GM06990 (cell line): Measurements from ENCODE around the gene NR2F2.

Source experiments
- DNase-seq: peaks from one replicate; pipeline ENCODE4 v3.0.0-alpha.2; 2011; ENCODE audit not compliant: insufficient read length; ENCODE audit errors: extremely low read depth
- H3K27me3 ChIP-seq: replicated peaks from 2 replicates; pipeline ENCODE4 v1.6.0; 2011; ENCODE audit warnings: low read length; ENCODE audit not compliant: control insufficient read depth, insufficient read depth
- H3K36me3 ChIP-seq: 2 replicates; pipeline ENCODE4 v1.5.1; 2011; ENCODE audit warnings: low read length; ENCODE audit not compliant: control insufficient read depth, insufficient read depth
- H3K4me3 ChIP-seq: replicated peaks from 2 replicates; pipeline ENCODE4 v1.5.1; 2011; ENCODE audit warnings: low read depth, mild to moderate bottlenecking, control low read depth, low read length
- TF ChIP-seq, protein P1 (sequence below): IDR thresholded peaks from 2 replicates; pipeline ENCODE4 v1.5.1; 2011; ENCODE audit warnings: low read length, control low read depth, mild to moderate bottlenecking, inconsistent platforms; ENCODE audit not compliant: insufficient read depth, poor library complexity, severe bottlenecking

The NR2F2 gene

DNA sequence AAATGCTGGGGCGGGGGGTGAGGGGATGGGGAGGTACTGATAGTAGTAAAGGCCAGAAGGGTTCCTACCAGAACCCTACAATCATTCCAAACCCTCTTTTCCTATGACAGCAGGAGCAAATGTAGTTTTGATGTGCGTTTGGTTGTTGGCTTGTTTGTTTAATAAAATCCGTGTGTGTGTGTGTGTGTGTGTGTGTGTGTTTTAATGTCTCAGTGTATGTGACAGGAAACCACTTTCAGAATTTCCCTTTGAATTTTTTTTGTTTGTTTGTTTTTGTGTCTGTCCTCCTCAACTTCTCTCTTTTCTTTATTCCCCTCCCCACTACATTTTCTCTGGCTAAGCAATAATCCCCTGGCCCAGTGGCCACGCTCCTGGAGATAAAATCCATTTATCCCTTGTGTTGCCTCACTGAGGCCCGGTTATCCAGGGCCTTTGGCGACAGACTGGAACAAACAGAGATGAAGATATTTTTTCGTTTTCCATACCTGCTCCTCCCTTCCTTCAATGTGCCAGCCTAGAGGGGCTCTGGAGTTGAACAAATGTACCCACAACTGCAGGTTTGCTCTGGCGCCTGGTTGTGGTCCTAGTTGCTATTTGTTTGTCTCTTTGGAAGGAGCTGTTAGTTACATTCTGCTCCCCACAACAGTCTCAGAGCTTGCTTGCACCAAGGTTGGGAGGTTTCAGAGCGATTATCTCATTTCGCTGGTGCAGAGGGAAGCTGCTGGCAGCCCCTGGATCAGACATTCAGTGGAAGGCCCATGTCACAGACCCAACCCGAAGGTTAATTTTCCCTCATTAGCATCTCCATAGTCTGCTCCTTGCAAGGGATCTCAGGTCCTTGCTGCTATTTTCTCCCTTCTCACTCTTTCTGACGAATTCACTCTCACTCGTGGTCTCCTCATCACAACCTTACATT lies 17.9 kb downstream of the NR2F2 start:
- TF ChIP-seq, protein P1, sequence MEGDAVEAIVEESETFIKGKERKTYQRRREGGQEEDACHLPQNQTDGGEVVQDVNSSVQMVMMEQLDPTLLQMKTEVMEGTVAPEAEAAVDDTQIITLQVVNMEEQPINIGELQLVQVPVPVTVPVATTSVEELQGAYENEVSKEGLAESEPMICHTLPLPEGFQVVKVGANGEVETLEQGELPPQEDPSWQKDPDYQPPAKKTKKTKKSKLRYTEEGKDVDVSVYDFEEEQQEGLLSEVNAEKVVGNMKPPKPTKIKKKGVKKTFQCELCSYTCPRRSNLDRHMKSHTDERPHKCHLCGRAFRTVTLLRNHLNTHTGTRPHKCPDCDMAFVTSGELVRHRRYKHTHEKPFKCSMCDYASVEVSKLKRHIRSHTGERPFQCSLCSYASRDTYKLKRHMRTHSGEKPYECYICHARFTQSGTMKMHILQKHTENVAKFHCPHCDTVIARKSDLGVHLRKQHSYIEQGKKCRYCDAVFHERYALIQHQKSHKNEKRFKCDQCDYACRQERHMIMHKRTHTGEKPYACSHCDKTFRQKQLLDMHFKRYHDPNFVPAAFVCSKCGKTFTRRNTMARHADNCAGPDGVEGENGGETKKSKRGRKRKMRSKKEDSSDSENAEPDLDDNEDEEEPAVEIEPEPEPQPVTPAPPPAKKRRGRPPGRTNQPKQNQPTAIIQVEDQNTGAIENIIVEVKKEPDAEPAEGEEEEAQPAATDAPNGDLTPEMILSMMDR = no peak
- DNase-seq = no peak
- Histone ChIP-seq H3K27me3 (no peaks in the 10 kb centered on the region; the same call in 1 of the 2 replicates), H3K36me3 (no peaks in the 10 kb centered on the region), H3K4me3 (no peak overlapping the region)

DNA sequence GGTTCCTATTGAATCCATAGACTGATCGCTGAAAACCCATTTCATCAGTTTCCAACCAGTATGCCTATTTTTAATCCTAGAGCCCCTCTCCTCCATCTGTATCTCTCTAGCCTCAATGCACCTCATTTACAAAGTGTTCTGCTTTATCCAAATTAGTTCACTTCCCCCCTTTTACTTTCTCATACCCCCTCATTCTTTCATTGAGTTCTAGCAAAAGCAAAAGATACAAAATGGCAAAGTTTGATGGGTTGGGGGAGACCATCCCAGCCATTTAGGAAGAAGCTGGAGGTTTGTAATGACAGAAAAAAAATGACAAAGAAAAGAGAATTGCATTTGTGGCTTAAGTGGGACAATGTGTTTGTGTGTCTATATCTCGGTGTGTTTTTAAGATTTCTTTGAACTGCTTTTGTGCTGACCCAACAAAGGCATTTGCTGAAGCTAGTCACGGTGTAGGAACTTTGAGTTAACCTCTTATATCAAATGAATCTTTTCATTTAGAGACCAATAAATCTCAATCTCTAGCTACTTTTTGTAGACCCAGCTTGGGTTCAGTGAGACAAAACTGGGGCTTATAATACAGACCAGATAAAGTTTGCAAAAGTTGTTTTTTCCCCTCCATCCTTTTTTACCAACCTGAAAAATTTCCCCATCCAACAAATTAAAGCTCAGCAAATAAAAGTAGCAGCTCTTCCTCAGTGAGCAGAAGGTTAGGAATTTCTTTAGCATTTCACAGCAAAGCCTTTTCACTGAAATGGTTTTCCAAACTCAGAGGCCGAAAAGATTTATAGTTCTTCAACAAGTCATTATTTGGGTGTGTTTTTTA lies 18.7 kb downstream of the NR2F2 start:
- Histone ChIP-seq H3K27me3 (no peaks in the 10 kb centered on the region), H3K36me3 (no peaks in the 10 kb centered on the region), H3K4me3 (no peak overlapping the region)
- TF ChIP-seq, protein P1 = no peak
- DNase-seq = no peak

DNA sequence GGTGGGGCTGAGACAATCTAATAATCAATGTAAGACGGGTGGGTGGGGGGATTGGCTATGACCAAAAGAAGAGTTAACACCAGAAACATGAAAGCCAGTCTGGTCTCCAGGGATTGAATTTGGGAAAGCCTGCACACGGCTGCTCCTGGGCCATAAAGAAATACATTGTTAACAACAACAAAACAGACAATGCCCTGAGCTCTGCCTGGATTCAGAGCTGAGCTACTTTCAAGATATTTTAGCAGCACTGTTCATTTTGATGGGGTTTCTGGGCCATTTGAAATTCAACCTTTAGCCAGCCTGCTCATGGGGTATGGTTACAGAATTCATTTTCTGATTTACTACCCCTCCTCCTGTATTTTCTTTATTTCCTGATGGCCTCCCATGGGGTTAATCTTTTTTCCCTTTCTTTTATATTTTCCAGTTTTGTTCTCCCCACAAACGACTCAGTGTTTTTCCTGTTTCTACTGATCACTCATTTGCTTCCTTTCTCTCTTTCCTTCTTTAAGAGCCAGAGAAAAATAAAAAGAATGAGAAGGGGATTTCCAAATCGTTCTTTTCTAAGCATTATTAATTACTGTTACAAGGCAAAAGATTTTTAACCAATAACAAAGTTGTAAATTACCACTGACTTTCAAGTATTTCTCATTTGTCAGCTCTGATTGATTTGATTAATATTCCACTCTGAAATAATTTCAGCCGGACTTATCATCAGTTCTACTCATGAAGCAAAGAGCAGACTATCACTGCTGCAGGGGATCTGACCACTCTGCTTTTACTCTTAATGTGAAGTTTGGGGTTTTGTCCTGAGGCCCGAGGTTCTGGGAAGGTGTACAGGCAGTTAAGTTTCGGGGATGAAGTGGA lies 19.6 kb downstream of the NR2F2 start:
- Histone ChIP-seq H3K27me3 (no peaks in the 10 kb centered on the region), H3K36me3 (no peaks in the 10 kb centered on the region), H3K4me3 (no peak overlapping the region)
- DNase-seq = no peak
- TF ChIP-seq, protein P1 = no peak

DNA sequence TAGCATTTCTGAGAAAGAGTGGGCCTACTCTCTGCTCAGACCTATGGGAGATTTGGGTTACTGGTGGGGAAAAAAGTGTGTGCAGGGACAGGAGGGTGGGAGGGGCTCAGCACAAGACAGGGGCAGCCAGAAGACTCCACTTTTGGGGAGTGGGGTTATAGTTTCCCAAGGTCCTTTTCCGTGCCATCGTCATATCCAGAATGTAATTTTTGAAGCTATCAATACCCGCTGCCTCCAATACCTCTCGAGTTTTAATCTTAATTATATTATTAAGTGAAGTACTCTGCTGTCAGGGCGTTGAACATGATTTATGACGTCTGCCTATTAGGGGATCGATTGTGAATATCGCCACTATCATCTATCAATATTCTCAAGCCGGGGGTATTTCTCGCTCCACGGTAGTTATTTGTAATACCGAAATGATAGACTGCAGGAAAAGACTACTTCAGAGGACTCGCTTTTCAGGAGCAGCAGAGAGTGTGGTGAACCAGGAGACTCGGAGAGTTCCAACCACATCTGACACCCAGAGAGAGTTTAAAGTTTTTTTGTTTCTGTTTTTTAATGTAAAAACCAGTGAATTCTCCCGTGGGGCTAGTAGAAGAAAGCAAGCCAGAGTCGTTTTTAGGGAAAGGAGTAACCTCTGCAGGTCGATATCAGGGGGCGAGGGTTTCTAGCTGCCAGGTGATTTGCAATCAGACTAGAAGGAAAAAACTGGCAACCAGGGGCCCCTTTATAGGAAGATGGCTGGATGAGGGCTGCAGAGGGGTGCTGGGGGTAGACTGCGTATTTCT lies 20.6 kb downstream of the NR2F2 start:
- no peak for DNase-seq
- H3K36me3 ChIP-seq = no peaks in the 10 kb centered on the region
- TF ChIP-seq, protein P1 = no peak
- no peak overlapping the region for H3K4me3 ChIP-seq
- peaks cover 2% of the 10 kb centered on the region; the same call in 1 of the 2 replicates for H3K27me3 ChIP-seq
